Small intestine (tissue), 7 donors: ENCODE data around the gene CENPQ. TPM values are rescaled to one million over a fixed set of nuclear protein-coding genes. Genes with fewer than 3 reads are reported as not detected.
A peak's percentile ranks its signal among the peaks of the same experiment; 100 is the strongest.
"Not testable (repeated sequence)": the region's sequence is repeated elsewhere in the genome, so short reads cannot be mapped to it uniquely, and the experiment has no call there.

Source experiments
- DNase-seq, 2 donors: peaks; one replicate each; pipeline versions ENCODE4 v3.0.0 to v3.0.0-alpha.2; 2013
- FAIRE-seq: peaks from 2 replicates; lab custom pipeline; 2012; peaks lifted over from hg19 to GRCh38; lab: Jason Lieb, UNC
- H3K27ac ChIP-seq, 3 donors: one replicate each; pipeline ENCODE4 v1.5.1; 2013; ENCODE audit warnings: low read length in 2 of 3, mild to moderate bottlenecking in 2 of 3, control low read depth in 1 of 3, inconsistent platforms in 1 of 3, low read depth in 1 of 3, moderate library complexity in 1 of 3
- H3K27me3 ChIP-seq, 3 donors: one replicate each; pipeline ENCODE4 v1.6.1; 2013; ENCODE audit warnings: low read length in 3 of 3, inconsistent platforms in 1 of 3; ENCODE audit not compliant: control insufficient read depth in 3 of 3, insufficient read depth in 3 of 3
- H3K36me3 ChIP-seq, 3 donors: one replicate each; pipeline ENCODE4 v1.6.1; 2013; ENCODE audit warnings: low read length in 3 of 3, inconsistent platforms in 1 of 3, low read depth in 1 of 3, mild to moderate bottlenecking in 1 of 3, moderate library complexity in 1 of 3; ENCODE audit not compliant: control insufficient read depth in 3 of 3, insufficient read depth in 2 of 3
- H3K4me1 ChIP-seq, 3 donors: one replicate each; pipeline ENCODE4 v1.6.1; 2013; ENCODE audit warnings: low read length in 2 of 3, inconsistent platforms in 1 of 3, low read depth in 1 of 3, mild to moderate bottlenecking in 1 of 3, moderate library complexity in 1 of 3; ENCODE audit not compliant: control insufficient read depth in 3 of 3, insufficient read depth in 2 of 3
- H3K4me3 ChIP-seq, 3 donors: one replicate each; pipeline ENCODE4 v1.5.1; 2013; ENCODE audit warnings: low read length in 3 of 3, control low read depth in 1 of 3, inconsistent platforms in 1 of 3, low read depth in 1 of 3, mild to moderate bottlenecking in 1 of 3, moderate library complexity in 1 of 3
- H3K9me3 ChIP-seq, 2 donors: one replicate each; pipeline ENCODE4 v1.6.1; 2013; ENCODE audit warnings: low read depth in 1 of 2, low read length in 1 of 2; ENCODE audit not compliant: control insufficient read depth in 2 of 2, insufficient read depth in 1 of 2
- WGBS, 3 donors: extraction: QIAGEN DNeasy Blood & Tissue Kit; methylation state at CpG; one replicate each; pipeline ENCODE4 v1.1.7; 2013; 5-methylcytosine and 5-hydroxymethylcytosine counted together
- polyA plus RNA-seq, 4 donors: library from polyadenylated mRNA; stranded (reverse) in 3 of 4; unstranded in 1 of 4; fragments of 200-250 nt in 3 of 4; fragments of 120-200 nt in 1 of 4; gene quantifications; one replicate each; pipeline versions ENCODE4 v1.2.1 to v1.2.3, GENCODE V29; 2013
- donor health status: healthy with polysubstance abuse.
- donor health status: control.
- donor health status: control.
- donor health status: Bipolar disorder and iron deficiency.
- donor health status: healthy.

Gene CENPQ
- polyA plus RNA-seq, 4 donors = 1.6 to 7.2 (median 3.1) TPM

- Histone ChIP-seq H3K9me3 (no peaks in the 10 kb centered on the region), H3K36me3 (peaks cover 0 to 2% (median 0%) of the 10 kb centered on the region in 3 donors), H3K4me3 (no peak overlapping the region), H3K4me1 (no peaks in the 10 kb centered on the region), H3K27me3 (no peaks in the 10 kb centered on the region), H3K27ac (peak overlapping the region in 1 of 3 donors; percentile 41)
- 23 to 58% (median 53%) methylated on average over 3 of the region's 3 CpGs for WGBS, 3 donors
- DNase-seq (peak; percentile 69 to 85), FAIRE-seq (peak; percentile 26)
These were observed 16.3 kb downstream of the CENPQ start for GRCh38 chr6:49479308-49479970.

- not testable (repeated sequence) for H3K36me3 ChIP-seq, H3K4me1 ChIP-seq, FAIRE-seq, H3K27ac ChIP-seq, DNase-seq, H3K9me3 ChIP-seq, H3K27me3 ChIP-seq, H3K4me3 ChIP-seq
- 97 to 99% (median 99%) methylated on average over 12 to 22 of the region's 22 CpGs for WGBS, 3 donors
These were observed 18.7 kb downstream of the CENPQ start for GRCh38 chr6:49481846-49482245.

GRCh38 chr6:49483380-49483779, 20.2 kb downstream of the CENPQ start:
- 91 to 93% (median 92%) methylated on average over 14 of the region's 14 CpGs for WGBS, 3 donors
- DNase-seq, FAIRE-seq: not testable (repeated sequence)

GRCh38 chr6:49490633-49491032, 27.5 kb downstream of the CENPQ start:
- Histone ChIP-seq H3K4me1 (no peaks in the 10 kb centered on the region), H3K9me3 (no peaks in the 10 kb centered on the region), H3K36me3 (peaks cover 0 to 2% (median 1%) of the 10 kb centered on the region in 3 donors), H3K27me3 (no peaks in the 10 kb centered on the region), H3K27ac (no peak overlapping the region), H3K4me3 (no peak overlapping the region)
- FAIRE-seq = no peak
- no peak for DNase-seq
- 96 to 99% (median 98%) methylated on average over 4 of the region's 4 CpGs for WGBS, 3 donors

More at GRCh38 chr6:49483380-49483779, 20.2 kb downstream of the CENPQ start:
- not testable (repeated sequence) for H3K27ac ChIP-seq, H3K4me1 ChIP-seq, H3K9me3 ChIP-seq, H3K27me3 ChIP-seq, H3K36me3 ChIP-seq, H3K4me3 ChIP-seq

- DNase-seq = no peak
- Histone ChIP-seq H3K4me1 (no peaks in the 10 kb centered on the region), H3K27ac (no peak overlapping the region), H3K27me3 (no peaks in the 10 kb centered on the region), H3K4me3 (no peak overlapping the region), H3K36me3 (peaks cover 0 to 2% (median 0%) of the 10 kb centered on the region in 3 donors), H3K9me3 (no peaks in the 10 kb centered on the region)
- 75 to 79% (median 79%) methylated on average over 3 of the region's 3 CpGs for WGBS, 3 donors
- FAIRE-seq = no peak
These were observed 34.1 kb downstream of the CENPQ start for GRCh38 chr6:49497304-49497703.

- DNase-seq (no peak), FAIRE-seq (no peak)
- no peak overlapping the region for H3K27ac ChIP-seq
- no peaks in the 10 kb centered on the region for H3K4me1 ChIP-seq
- no peak overlapping the region for H3K4me3 ChIP-seq
- no peaks in the 10 kb centered on the region for H3K27me3 ChIP-seq
- 77 to 92% (median 84%) methylated on average over 1 of the region's 1 CpG for WGBS, 3 donors
- no peaks in the 10 kb centered on the region for H3K9me3 ChIP-seq
- peaks cover 0 to 2% (median 0%) of the 10 kb centered on the region in 3 donors for H3K36me3 ChIP-seq
These were observed 36.0 kb downstream of the CENPQ start for GRCh38 chr6:49499126-49499525.

- WGBS, 3 donors = 16 to 57% (median 45%) methylated on average over 2 of the region's 2 CpGs
- no peaks in the 10 kb centered on the region for H3K9me3 ChIP-seq
- FAIRE-seq = no peak
- H3K27me3 ChIP-seq = no peaks in the 10 kb centered on the region
- peaks cover 0 to under 1% (median 0%) of the 10 kb centered on the region in 3 donors for H3K36me3 ChIP-seq
- H3K4me3 ChIP-seq = no peak within 1 kb of the TSS
- no peak for DNase-seq
- H3K4me1 ChIP-seq = no peaks in the 10 kb centered on the region
- no peak within 1 kb of the TSS for H3K27ac ChIP-seq
These were observed 36.5 kb downstream of the CENPQ start, which contains the start of gene GLYATL3 for GRCh38 chr6:49499623-49500022. GLYATL3 (plus strand) TSS chr6:49499923; CDS start chr6:49511991, 12,068 bp downstream.

- Histone ChIP-seq H3K27ac (no peak overlapping the region), H3K4me1 (no peaks in the 10 kb centered on the region), H3K36me3 (no peaks in the 10 kb centered on the region), H3K27me3 (no peaks in the 10 kb centered on the region), H3K4me3 (no peak overlapping the region), H3K9me3 (no peaks in the 10 kb centered on the region)
- no peak for DNase-seq
- FAIRE-seq = no peak
- WGBS, 3 donors = 78 to 97% (median 88%) methylated on average over 5 of the region's 5 CpGs
These were observed 41.5 kb downstream of the CENPQ start for GRCh38 chr6:49504666-49505065.
